Adipocyte (in vitro differentiated cells): ENCODE results near the gene SDHAF1.

ENCODE experiments used
- DNase-seq: peaks from one replicate; pipeline ENCODE4 v3.0.0-alpha.2; 2015; ENCODE audit warnings: low read depth
- H3K27me3 ChIP-seq: replicated peaks from 2 replicates; pipeline ENCODE4 v1.7.0; 2013; ENCODE audit warnings: mild to moderate bottlenecking, low read length, moderate library complexity; ENCODE audit not compliant: control insufficient read depth, insufficient read depth
- H3K36me3 ChIP-seq: 2 replicates; pipeline ENCODE4 v1.7.0; 2013; ENCODE audit warnings: low read length, mild to moderate bottlenecking, moderate library complexity; ENCODE audit not compliant: control insufficient read depth, insufficient read depth, severe bottlenecking
- H3K4me1 ChIP-seq: 2 replicates; pipeline ENCODE4 v1.7.0; 2013; ENCODE audit warnings: mild to moderate bottlenecking, low read length, moderate library complexity; ENCODE audit not compliant: control insufficient read depth, insufficient read depth
- H3K4me3 ChIP-seq: 2 replicates; pipeline ENCODE4 v1.7.0; 2013; ENCODE audit warnings: mild to moderate bottlenecking, low read length, moderate library complexity
- H3K9ac ChIP-seq: 2 replicates; pipeline ENCODE4 v1.7.0; 2013; ENCODE audit warnings: mild to moderate bottlenecking, low read length, moderate library complexity
- H3K9me3 ChIP-seq: 2 replicates; pipeline ENCODE4 v1.7.0; 2013; ENCODE audit warnings: mild to moderate bottlenecking, low read length, moderate library complexity; ENCODE audit not compliant: control insufficient read depth

The SDHAF1 gene

GRCh38 chr19:35988824-35989223 lies 6.2 kb upstream of the SDHAF1 start:
- no peak for DNase-seq
- H3K9me3 ChIP-seq: peaks cover 5% of the 10 kb centered on the region
- no peaks in the 10 kb centered on the region for H3K36me3 ChIP-seq
- H3K27me3 ChIP-seq: peaks cover 27% of the 10 kb centered on the region
- no peak overlapping the region for H3K4me3 ChIP-seq
- H3K4me1 ChIP-seq: no peaks in the 10 kb centered on the region
- H3K9ac ChIP-seq: no peak overlapping the region

- H3K27me3 ChIP-seq: peaks cover 23% of the 10 kb centered on the region
- DNase-seq: no peak
- H3K9ac ChIP-seq: no peak overlapping the region
- H3K36me3 ChIP-seq: no peaks in the 10 kb centered on the region
- H3K9me3 ChIP-seq: peaks cover 5% of the 10 kb centered on the region
- peaks cover 6% of the 10 kb centered on the region for H3K4me1 ChIP-seq
- H3K4me3 ChIP-seq: no peak overlapping the region
Observed at GRCh38 chr19:35990156-35990555, 4.8 kb upstream of the SDHAF1 start.

DNA sequence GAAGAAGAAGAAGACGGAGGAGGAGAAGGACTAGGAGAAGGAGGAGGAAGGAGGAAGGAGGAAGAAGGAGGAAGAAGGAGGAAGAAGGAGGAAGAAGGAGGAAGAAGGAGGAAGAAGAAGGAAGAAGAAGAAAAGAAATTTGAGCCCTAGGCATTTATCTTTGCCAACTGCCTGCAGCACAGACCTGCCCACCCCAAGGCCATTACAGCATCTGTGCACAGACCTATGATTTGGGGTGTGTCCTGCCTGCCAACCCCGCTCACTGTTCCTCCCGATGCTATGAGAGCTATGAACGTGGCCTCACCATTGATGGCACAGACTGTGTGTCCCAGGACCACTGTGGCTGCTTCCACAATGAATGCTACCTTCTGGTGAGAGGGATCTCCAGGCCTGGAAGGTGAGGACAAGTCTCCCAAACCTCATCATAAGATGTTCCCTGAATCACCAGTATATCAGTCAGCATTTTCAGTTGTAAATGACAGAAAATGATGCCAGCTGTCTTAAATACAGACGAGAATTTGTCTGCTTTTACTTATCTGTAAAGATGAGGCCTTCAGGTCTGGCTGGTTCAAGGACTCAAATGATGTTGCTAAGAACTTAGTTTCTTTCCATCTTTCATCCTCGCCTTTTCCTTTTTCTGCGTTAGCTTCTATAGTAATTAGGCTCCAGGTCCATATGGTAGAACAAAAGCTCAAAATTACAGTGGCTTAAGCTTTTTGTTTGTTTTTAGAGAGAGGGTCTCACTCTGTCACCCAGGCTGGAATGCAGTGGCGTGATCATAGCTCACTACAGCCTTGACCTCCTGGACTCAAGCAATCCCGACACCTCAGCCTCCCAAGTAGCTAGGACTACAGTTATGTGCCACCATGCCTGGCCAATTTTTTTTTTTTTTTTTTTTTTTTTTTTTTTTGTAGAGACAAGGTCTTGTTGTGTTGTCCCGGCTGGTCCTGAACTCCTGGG lies 3.9 kb upstream of the SDHAF1 start:
- Histone ChIP-seq H3K9me3 (peaks cover 5% of the 10 kb centered on the region), H3K4me1 (peaks cover 10% of the 10 kb centered on the region), H3K36me3 (no peaks in the 10 kb centered on the region), H3K9ac (no peak overlapping the region), H3K27me3 (peaks cover 15% of the 10 kb centered on the region), H3K4me3 (no peak overlapping the region)
- DNase-seq: no peak

- H3K27me3 ChIP-seq: peaks cover 10% of the 10 kb centered on the region
- H3K9me3 ChIP-seq: peaks cover 5% of the 10 kb centered on the region
- no peak overlapping the region for H3K4me3 ChIP-seq
- H3K36me3 ChIP-seq: no peaks in the 10 kb centered on the region
- H3K9ac ChIP-seq: no peak overlapping the region
- peaks cover 17% of the 10 kb centered on the region for H3K4me1 ChIP-seq
- no peak for DNase-seq
Observed at GRCh38 chr19:35991731-35992450, 3.1 kb upstream of the SDHAF1 start.

- Histone ChIP-seq H3K4me3 (no peak overlapping the region), H3K36me3 (peaks cover 3% of the 10 kb centered on the region), H3K4me1 (peaks cover 17% of the 10 kb centered on the region), H3K9ac (no peak overlapping the region), H3K27me3 (peaks cover 7% of the 10 kb centered on the region), H3K9me3 (peaks cover 5% of the 10 kb centered on the region)
- DNase-seq: no peak
Observed at GRCh38 chr19:35992907-35993765, 1.9 kb upstream of the SDHAF1 start.

- Histone ChIP-seq H3K9me3 (no peaks in the 10 kb centered on the region), H3K9ac (peak overlapping the region; percentile 91), H3K4me3 (peak overlapping the region; percentile 93), H3K4me1 (peaks cover 21% of the 10 kb centered on the region), H3K27me3 (no peaks in the 10 kb centered on the region), H3K36me3 (peaks cover 5% of the 10 kb centered on the region)
- no peak for DNase-seq
Observed at GRCh38 chr19:35993923-35994598, 927 bp upstream of the SDHAF1 start.

DNA sequence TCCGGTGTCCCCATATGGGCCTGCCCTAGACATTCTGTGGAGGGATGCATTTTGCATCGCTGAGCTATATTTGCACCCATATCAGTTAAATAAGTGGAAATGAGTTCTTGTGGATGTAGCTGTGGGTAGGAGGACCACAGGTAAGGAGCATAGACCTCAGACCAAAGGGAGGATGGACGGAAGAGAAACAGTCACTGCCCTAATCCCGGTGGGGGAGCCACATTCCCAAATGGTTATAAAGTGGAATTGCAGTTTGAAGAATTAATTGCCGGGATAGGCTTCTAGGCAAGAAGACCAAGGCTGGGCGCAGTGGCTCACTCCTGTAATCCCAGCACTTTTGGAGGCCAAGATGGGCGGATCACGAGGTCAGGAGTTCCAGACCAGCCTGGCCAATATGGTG lies 1.8 kb downstream of the SDHAF1 start:
- Histone ChIP-seq H3K4me1 (peaks cover 31% of the 10 kb centered on the region), H3K9ac (no peak overlapping the region), H3K4me3 (peak overlapping the region; percentile 93), H3K9me3 (no peaks in the 10 kb centered on the region), H3K27me3 (no peaks in the 10 kb centered on the region), H3K36me3 (peaks cover 5% of the 10 kb centered on the region)
- no peak for DNase-seq

DNA sequence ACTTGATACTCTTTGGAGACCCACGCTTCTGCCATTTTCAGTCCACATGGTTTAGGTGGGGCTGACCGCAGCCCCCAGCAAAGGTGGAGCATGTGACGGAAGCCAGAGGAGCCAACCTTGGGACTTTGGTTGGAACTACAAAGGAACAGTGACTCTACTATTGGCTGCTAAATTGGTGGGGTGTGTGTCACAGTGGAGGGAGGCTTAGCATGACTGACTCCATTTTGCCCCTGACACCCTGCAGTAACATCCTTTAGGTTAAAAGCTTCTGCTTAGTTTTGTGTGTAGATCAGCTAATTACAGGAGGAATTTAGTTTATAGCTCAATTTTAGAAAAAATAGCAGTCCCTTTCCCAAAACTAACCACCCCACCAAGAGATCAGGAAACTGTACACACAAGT lies 6.6 kb downstream of the SDHAF1 start:
- no peak for DNase-seq
- Histone ChIP-seq H3K9ac (no peak overlapping the region), H3K36me3 (peaks cover 9% of the 10 kb centered on the region), H3K4me3 (no peak overlapping the region), H3K27me3 (no peaks in the 10 kb centered on the region), H3K9me3 (no peaks in the 10 kb centered on the region), H3K4me1 (peaks cover 16% of the 10 kb centered on the region)

GRCh38 chr19:36003284-36003683 lies 8.3 kb downstream of the SDHAF1 start:
- H3K9ac ChIP-seq: no peak overlapping the region
- peaks cover 6% of the 10 kb centered on the region for H3K36me3 ChIP-seq
- no peak overlapping the region for H3K4me3 ChIP-seq
- no peaks in the 10 kb centered on the region for H3K9me3 ChIP-seq
- H3K27me3 ChIP-seq: no peaks in the 10 kb centered on the region
- H3K4me1 ChIP-seq: peaks cover 14% of the 10 kb centered on the region
- DNase-seq: no peak

GRCh38 chr19:36006955-36007354 lies 12.0 kb downstream of the SDHAF1 start:
- no peak for DNase-seq
- peaks cover 8% of the 10 kb centered on the region for H3K4me1 ChIP-seq
- no peaks in the 10 kb centered on the region for H3K27me3 ChIP-seq

More at GRCh38 chr19:36006955-36007354, 12.0 kb downstream of the SDHAF1 start:
- Histone ChIP-seq H3K4me3 (no peak overlapping the region), H3K9ac (no peak overlapping the region), H3K9me3 (no peaks in the 10 kb centered on the region), H3K36me3 (peaks cover 4% of the 10 kb centered on the region)
